ENCODE measurements around the gene MAEL.

DNA sequence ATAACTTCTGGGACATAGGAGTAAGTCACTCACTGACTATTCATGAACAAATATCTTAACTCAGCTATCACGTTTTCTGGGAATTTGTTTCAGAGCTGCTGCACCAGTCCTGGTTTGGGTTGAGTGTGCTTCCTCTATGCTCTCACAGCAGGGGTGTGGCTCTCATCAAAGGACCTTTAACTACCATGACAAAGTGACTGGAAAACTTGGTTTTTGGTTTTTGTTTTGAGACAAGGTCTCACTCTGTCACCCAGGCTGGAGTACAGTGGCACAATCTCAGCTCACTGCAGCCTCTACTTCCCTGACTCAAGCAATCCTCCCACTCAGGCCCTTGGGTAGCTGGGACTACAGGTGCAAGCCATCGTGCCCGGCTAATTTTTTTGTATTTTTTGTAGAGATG is 17.8 kb upstream of the MAEL start:
- TF ChIP-seq, protein P1, sequence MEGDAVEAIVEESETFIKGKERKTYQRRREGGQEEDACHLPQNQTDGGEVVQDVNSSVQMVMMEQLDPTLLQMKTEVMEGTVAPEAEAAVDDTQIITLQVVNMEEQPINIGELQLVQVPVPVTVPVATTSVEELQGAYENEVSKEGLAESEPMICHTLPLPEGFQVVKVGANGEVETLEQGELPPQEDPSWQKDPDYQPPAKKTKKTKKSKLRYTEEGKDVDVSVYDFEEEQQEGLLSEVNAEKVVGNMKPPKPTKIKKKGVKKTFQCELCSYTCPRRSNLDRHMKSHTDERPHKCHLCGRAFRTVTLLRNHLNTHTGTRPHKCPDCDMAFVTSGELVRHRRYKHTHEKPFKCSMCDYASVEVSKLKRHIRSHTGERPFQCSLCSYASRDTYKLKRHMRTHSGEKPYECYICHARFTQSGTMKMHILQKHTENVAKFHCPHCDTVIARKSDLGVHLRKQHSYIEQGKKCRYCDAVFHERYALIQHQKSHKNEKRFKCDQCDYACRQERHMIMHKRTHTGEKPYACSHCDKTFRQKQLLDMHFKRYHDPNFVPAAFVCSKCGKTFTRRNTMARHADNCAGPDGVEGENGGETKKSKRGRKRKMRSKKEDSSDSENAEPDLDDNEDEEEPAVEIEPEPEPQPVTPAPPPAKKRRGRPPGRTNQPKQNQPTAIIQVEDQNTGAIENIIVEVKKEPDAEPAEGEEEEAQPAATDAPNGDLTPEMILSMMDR (IDR thresholded peaks at IDR 0.05; ENCODE audit: low read depth, low read length, poor library complexity, severe bottlenecking) = no peak
- no peak for TF ChIP-seq EZH2phosphoT487 (IDR thresholded peaks at IDR 0.05; ENCODE audit: borderline replicate concordance, low read length)
